Common myeloid progenitor, CD34-positive (primary cell): Measurements from ENCODE around the gene CAND1.

ENCODE experiments used
- CTCF ChIA-PET: fragments of 350-600 bp; sonication (Branson Sonifier 250); formaldehyde crosslinking; loops from one replicate; lab custom pipeline; 2021; ENCODE audit warnings: antibody characterized with exemption; lab: Charles Lee
- POLR2A ChIA-PET: fragments of 350-600 bp; sonication (Branson Sonifier 250); formaldehyde crosslinking; loops from one replicate; lab custom pipeline; 2021; ENCODE audit warnings: antibody characterized with exemption; lab: Charles Lee
- DNase-seq, 3 donors: peaks; one replicate each; pipeline versions ENCODE4 v3.0.0 to v3.0.0-alpha.2; 2013
- H3K27ac ChIP-seq, 2 experiments: 1 replicate in 1 of 2; 2 replicates in 1 of 2; pipeline ENCODE4 v1.7.0; 2013; ENCODE audit warnings: inconsistent platforms in 2 of 2, low read length in 2 of 2, mild to moderate bottlenecking in 2 of 2, low read depth in 1 of 2, moderate library complexity in 1 of 2; ENCODE audit not compliant: severe bottlenecking in 2 of 2, insufficient read depth in 1 of 2, poor library complexity in 1 of 2
- H3K27me3 ChIP-seq, 5 experiments: replicated peaks in 2 of 5; 1 replicate in 3 of 5; 2 replicates in 2 of 5; pipeline versions ENCODE4 v1.6.1 to v1.7.0; 2013; ENCODE audit warnings: low read length in 4 of 5, mild to moderate bottlenecking in 2 of 5, moderate library complexity in 2 of 5, inconsistent platforms in 1 of 5; ENCODE audit not compliant: insufficient read depth in 5 of 5, control insufficient read depth in 4 of 5
- H3K36me3 ChIP-seq, 4 experiments: 1 replicate in 2 of 4; 2 replicates in 2 of 4; pipeline versions ENCODE4 v1.6.1 to v1.7.0; 2013; ENCODE audit warnings: low read length in 3 of 4, control low read depth in 1 of 4, mild to moderate bottlenecking in 1 of 4; ENCODE audit not compliant: control insufficient read depth in 4 of 4, insufficient read depth in 4 of 4
- H3K4me1 ChIP-seq, 4 experiments: 1 replicate in 3 of 4; 2 replicates in 1 of 4; pipeline versions ENCODE4 v1.6.1 to v1.7.1; 2013; ENCODE audit warnings: low read length in 3 of 4, mild to moderate bottlenecking in 3 of 4, control low read depth in 1 of 4, inconsistent platforms in 1 of 4, moderate library complexity in 1 of 4; ENCODE audit not compliant: control insufficient read depth in 4 of 4, insufficient read depth in 4 of 4; ENCODE audit errors: control extremely low read depth in 1 of 4
- H3K4me3 ChIP-seq, 7 experiments: 1 replicate in 4 of 7; 2 replicates in 3 of 7; pipeline versions ENCODE4 v1.5.1 to v1.7.0; 2013; ENCODE audit warnings: mild to moderate bottlenecking in 7 of 7, low read length in 6 of 7, moderate library complexity in 6 of 7, inconsistent platforms in 2 of 7, low read depth in 2 of 7, control low read depth in 1 of 7; ENCODE audit not compliant: insufficient read depth in 4 of 7, control insufficient read depth in 1 of 7; ENCODE audit errors: extremely low read depth in 1 of 7
- H3K9me3 ChIP-seq, 5 experiments: 1 replicate in 4 of 5; 2 replicates in 1 of 5; pipeline versions ENCODE4 v1.6.1 to v1.7.1; 2013; ENCODE audit warnings: low read length in 4 of 5, mild to moderate bottlenecking in 2 of 5, inconsistent platforms in 1 of 5, low read depth in 1 of 5, moderate library complexity in 1 of 5; ENCODE audit not compliant: control insufficient read depth in 4 of 5, insufficient read depth in 2 of 5; ENCODE audit errors: control extremely low read depth in 1 of 5
- WGBS: methylation state at CpG from one replicate; pipeline ENCODE4 v1.1.5; 2013; ENCODE audit not compliant: insufficient coverage; 5-methylcytosine and 5-hydroxymethylcytosine counted together

The CAND1 gene

GRCh38 chr12:67243260-67243659, 25.9 kb upstream of the CAND1 start:
- Histone ChIP-seq H3K9me3 (peaks cover 0 to 3% (median 0%) of the 10 kb centered on the region in 5 experiments), H3K36me3 (no peaks in the 10 kb centered on the region), H3K27ac (no peak overlapping the region), H3K4me1 (no peaks in the 10 kb centered on the region), H3K27me3 (peaks cover 0 to 3% (median 0%) of the 10 kb centered on the region in 5 experiments), H3K4me3 (no peak overlapping the region)
- CTCF ChIA-PET = no interaction called here
- DNase-seq = no peak
- POLR2A ChIA-PET = no interaction called here

GRCh38 chr12:67245571-67245970, 23.6 kb upstream of the CAND1 start:
- peaks cover 0 to 1% (median 0%) of the 10 kb centered on the region in 5 experiments for H3K9me3 ChIP-seq
- H3K27me3 ChIP-seq = no peaks in the 10 kb centered on the region
- WGBS = no CpG with 5 or more reads among the region's 4 CpGs
- POLR2A ChIA-PET = no interaction called here
- no peaks in the 10 kb centered on the region for H3K36me3 ChIP-seq
- no peaks in the 10 kb centered on the region for H3K4me1 ChIP-seq
- peak in 1 of 3 donors; percentile 13 for DNase-seq
- no peak overlapping the region for H3K4me3 ChIP-seq
- CTCF ChIA-PET = no interaction called here
- H3K27ac ChIP-seq = no peak overlapping the region

- WGBS = 90% methylated on average over 2 of the region's 3 CpGs
- CTCF ChIA-PET = no interaction called here
- no peak overlapping the region for H3K4me3 ChIP-seq
Observed at GRCh38 chr12:67251012-67251411, 18.1 kb upstream of the CAND1 start.

GRCh38 chr12:67254372-67255026, 14.7 kb upstream of the CAND1 start:
- POLR2A ChIA-PET = interaction anchor here (0.6 kb wide), 1 partner anchor 12 kb away, joined by 4 read pairs; no protein-coding TSS in a partner anchor

More at GRCh38 chr12:67251012-67251411, 18.1 kb upstream of the CAND1 start:
- DNase-seq = no peak
- POLR2A ChIA-PET = no interaction called here
- H3K27ac ChIP-seq = no peak overlapping the region
- no peaks in the 10 kb centered on the region for H3K36me3 ChIP-seq
- no peaks in the 10 kb centered on the region for H3K9me3 ChIP-seq
- no peaks in the 10 kb centered on the region for H3K4me1 ChIP-seq
- H3K27me3 ChIP-seq = no peaks in the 10 kb centered on the region

GRCh38 chr12:67256649-67257048, 12.5 kb upstream of the CAND1 start:
- no peaks in the 10 kb centered on the region for H3K9me3 ChIP-seq

More at GRCh38 chr12:67254372-67255026, 14.7 kb upstream of the CAND1 start:
- CTCF ChIA-PET = interaction anchor here (1.7 kb wide), 1 partner anchor 14 kb away, joined by 9 read pairs; the partner anchor contains the start of gene CAND1
- H3K27ac ChIP-seq = no peak overlapping the region
- H3K4me1 ChIP-seq = no peaks in the 10 kb centered on the region
- H3K27me3 ChIP-seq = no peaks in the 10 kb centered on the region
- no peaks in the 10 kb centered on the region for H3K9me3 ChIP-seq
- no peak overlapping the region for H3K4me3 ChIP-seq
- no peak for DNase-seq
- H3K36me3 ChIP-seq = no peaks in the 10 kb centered on the region
- WGBS = 93% methylated on average over 7 of the region's 12 CpGs

GRCh38 chr12:67263471-67263870, 5.7 kb upstream of the CAND1 start:
- H3K36me3 ChIP-seq = no peaks in the 10 kb centered on the region
- no peak overlapping the region for H3K27ac ChIP-seq
- POLR2A ChIA-PET = no interaction called here
- no peak for DNase-seq
- CTCF ChIA-PET = no interaction called here
- no peak overlapping the region for H3K4me3 ChIP-seq
- no peaks in the 10 kb centered on the region for H3K9me3 ChIP-seq
- no peaks in the 10 kb centered on the region for H3K27me3 ChIP-seq
- 94% methylated on average over 2 of the region's 5 CpGs for WGBS
- H3K4me1 ChIP-seq = peaks cover 0 to 7% (median 3%) of the 10 kb centered on the region in 4 experiments

More at GRCh38 chr12:67256649-67257048, 12.5 kb upstream of the CAND1 start:
- Histone ChIP-seq H3K4me3 (no peak overlapping the region), H3K27me3 (no peaks in the 10 kb centered on the region), H3K27ac (no peak overlapping the region), H3K36me3 (no peaks in the 10 kb centered on the region), H3K4me1 (no peaks in the 10 kb centered on the region)
- POLR2A ChIA-PET = no interaction called here
- CTCF ChIA-PET = no interaction called here
- 98% methylated on average over 4 of the region's 5 CpGs for WGBS
- no peak for DNase-seq

GRCh38 chr12:67268335-67268895, 743 bp upstream of the CAND1 start:
- WGBS = 5% methylated on average over 17 of the region's 19 CpGs
- no peaks in the 10 kb centered on the region for H3K27me3 ChIP-seq

More at GRCh38 chr12:67268335-67268895, 743 bp upstream of the CAND1 start:
- CTCF ChIA-PET = interaction anchor here (1.2 to 2.0 kb wide), 5 partner anchors 10 to 106 kb away, joined by 3 to 11 read pairs (median 4); no protein-coding TSS in a partner anchor
- no peaks in the 10 kb centered on the region for H3K36me3 ChIP-seq
- H3K9me3 ChIP-seq = no peaks in the 10 kb centered on the region
- H3K4me1 ChIP-seq = peaks cover 3 to 30% (median 15%) of the 10 kb centered on the region in 4 experiments
- H3K27ac ChIP-seq = peak overlapping the region; percentile 94 to 98
- peak; percentile 99 to 100 (median 99) for DNase-seq
- H3K4me3 ChIP-seq = peak overlapping the region; percentile 18 to 97 (median 91)
- POLR2A ChIA-PET = interaction anchor here (1.4 kb wide), 1 partner anchor 37 kb away, joined by 3 read pairs; no protein-coding TSS in a partner anchor
